ENCODE data around the gene PLEKHG4B.

PLEKHG4B gene

DNA sequence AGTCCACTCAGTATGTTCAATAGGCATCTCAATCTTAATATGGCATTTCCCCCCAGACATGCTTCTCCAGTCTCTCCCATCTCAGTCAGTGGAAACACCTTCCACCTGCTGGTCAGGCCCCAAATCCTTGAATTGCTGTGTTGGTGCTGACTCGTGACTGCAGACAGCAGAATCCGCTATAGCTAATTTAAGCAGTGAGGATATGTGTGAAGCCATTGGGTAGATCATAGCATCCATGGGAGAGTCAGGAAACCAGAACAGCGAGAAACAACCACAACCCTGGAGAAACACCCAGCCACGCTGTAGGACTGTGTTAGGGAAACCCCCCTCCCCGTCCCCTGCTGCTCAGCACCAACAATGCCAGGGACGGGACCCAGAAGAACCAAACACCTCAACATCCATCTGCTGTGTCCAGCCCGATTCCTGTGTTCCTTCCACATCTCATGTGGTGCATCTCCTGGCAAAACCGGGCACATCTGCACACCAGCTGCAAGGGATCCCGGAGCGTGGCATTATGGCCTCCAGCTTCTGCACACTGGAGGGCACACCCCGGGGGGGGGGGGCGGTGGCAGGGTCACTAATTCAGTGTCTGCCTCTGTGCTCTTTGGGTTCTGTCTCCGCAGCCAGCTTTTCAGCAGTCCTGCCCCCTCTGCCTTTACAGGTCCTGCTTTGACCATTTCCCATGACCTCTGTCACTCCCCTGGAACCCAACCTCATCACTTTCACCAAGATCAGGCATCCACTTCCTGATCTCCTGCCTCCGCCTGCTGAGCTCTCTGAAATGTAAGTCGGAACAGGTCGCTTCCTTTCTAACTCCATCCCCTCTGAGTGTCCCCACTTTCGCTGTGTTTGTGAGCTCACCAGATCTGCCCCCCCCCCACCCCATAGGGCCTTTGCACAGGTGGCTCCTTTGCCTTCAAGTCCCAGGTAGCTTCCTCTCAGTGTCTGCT lies 2.4 kb upstream of the PLEKHG4B start:
- Histone ChIP-seq H3K27ac (ENCODE audit: low read depth, low read length) (no peak overlapping the region), H3K9ac (ENCODE audit: low read length) (no peak overlapping the region), H3K36me3 (ENCODE audit: control insufficient read depth, insufficient read depth, low read length) (peaks cover 2% of the 10 kb centered on the region; the same call in 1 of the 2 replicates), H3K4me3 (ENCODE audit: low read depth, low read length) (no peak overlapping the region), H3K9me3 (ENCODE audit: control insufficient read depth, insufficient read depth, low read depth, low read length) (no peaks in the 10 kb centered on the region), H3K4me1 (ENCODE audit: control insufficient read depth, insufficient read depth, low read length) (peaks cover 29% of the 10 kb centered on the region), H3K27me3 (ENCODE audit: control insufficient read depth, insufficient read depth, low read length) (peaks cover 23% of the 10 kb centered on the region; the same call in 1 of the 2 replicates)

DNA sequence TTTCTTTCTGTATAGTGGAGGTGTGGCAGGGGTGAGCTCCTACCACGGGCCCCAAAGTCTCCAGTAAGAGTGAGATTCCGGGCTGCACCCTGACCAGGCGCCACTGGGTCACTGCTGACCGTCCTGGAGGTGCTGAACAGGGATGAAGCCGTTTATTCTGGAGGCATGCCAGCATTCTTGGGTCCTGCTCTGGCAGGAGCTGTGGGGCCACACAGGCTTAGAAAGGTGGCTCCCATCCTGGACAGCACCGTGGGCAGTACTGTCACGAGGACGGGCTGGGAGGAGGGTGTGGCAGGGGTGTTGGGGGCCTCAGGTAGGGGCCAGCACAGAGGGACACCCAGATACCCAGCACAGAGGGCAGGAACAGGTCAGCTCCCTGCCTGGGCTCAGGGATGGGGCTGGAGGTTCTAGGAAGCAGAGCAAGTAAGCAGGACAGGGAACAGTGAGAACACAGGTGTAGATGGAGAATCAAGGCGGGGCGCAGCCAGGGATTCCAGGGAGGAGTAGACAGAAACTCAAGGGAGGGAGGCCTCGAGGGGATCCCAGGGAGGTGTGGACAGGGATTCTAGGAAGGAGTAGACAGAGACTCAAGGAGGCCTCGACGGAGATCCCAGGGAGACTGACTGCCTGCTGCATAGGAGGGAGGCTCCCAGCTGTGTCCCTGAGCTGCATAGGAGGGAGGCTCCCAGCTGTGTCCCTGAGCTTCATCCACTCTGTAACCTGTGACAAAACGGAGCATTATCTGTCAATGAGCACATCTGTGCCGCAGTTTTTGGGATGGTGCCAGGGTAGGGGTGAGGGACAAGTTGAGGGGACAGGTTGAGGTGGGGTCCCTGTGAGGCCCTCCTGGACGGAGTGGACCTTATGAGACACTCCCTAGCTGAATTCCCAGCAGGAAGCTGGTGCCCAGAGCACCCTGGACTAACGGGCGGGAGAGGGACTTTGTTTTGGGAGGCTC lies 1.1 kb upstream of the PLEKHG4B start:
- H3K27ac ChIP-seq (ENCODE audit: low read depth, low read length) = peak overlapping the region; percentile 68; the same call in 1 of the 2 replicates
- peak overlapping the region; percentile 66 for H3K4me3 ChIP-seq (ENCODE audit: low read depth, low read length)
- peaks cover 12% of the 10 kb centered on the region for H3K36me3 ChIP-seq (ENCODE audit: control insufficient read depth, insufficient read depth, low read length)
- peaks cover 23% of the 10 kb centered on the region; the same call in 1 of the 2 replicates for H3K27me3 ChIP-seq (ENCODE audit: control insufficient read depth, insufficient read depth, low read length)
- peak overlapping the region; percentile 86 for H3K9ac ChIP-seq (ENCODE audit: low read length)
- no peaks in the 10 kb centered on the region for H3K9me3 ChIP-seq (ENCODE audit: control insufficient read depth, insufficient read depth, low read depth, low read length)
- peaks cover 26% of the 10 kb centered on the region for H3K4me1 ChIP-seq (ENCODE audit: control insufficient read depth, insufficient read depth, low read length)

DNA sequence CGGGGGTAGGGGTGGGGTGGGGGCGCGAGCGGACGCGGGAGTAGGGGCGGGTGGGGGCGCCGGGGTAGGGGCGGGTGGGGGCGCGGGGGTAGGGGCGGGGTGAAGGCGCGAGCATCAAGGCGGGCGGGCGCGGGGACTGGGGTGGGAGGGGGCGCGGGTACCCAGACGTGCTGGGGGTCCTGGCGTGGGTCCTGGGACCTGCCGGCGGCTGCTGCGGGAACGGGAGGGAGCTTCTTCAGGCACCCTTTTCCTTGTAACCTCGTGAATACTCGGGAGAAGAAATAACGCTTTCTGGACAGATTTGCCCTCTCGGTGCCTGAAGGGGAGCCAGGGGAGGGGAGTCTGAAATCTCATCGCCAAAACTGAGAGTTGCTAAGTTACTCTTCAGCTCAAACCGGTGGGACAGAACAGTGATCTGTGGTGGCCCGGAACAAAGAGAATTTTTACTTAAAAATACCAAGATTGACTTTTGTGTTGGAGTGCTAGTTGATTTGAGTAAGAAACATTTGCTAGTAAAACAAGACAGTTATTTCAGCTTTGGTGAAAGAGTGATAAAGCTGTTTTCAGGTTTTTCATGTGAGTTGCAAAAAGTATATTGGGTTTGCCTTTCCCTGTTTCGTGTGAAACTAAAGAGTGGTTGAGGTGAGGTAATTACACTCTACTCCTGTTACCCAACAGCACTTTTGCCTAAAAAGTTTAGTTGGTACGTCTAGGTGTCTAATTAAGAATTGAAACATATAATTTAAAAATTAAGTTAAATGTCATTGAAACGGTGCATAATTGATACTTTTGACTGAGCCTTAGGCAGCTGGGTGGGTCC lies 643 bp downstream of the PLEKHG4B start:
- Histone ChIP-seq H3K27ac (ENCODE audit: low read depth, low read length) (no peak overlapping the region), H3K4me3 (ENCODE audit: low read depth, low read length) (peak overlapping the region; percentile 63), H3K9ac (ENCODE audit: low read length) (peak overlapping the region; percentile 44), H3K4me1 (ENCODE audit: control insufficient read depth, insufficient read depth, low read length) (peaks cover 26% of the 10 kb centered on the region), H3K36me3 (ENCODE audit: control insufficient read depth, insufficient read depth, low read length) (peaks cover 15% of the 10 kb centered on the region), H3K9me3 (ENCODE audit: control insufficient read depth, insufficient read depth, low read depth, low read length) (no peaks in the 10 kb centered on the region), H3K27me3 (ENCODE audit: control insufficient read depth, insufficient read depth, low read length) (peaks cover 19% of the 10 kb centered on the region; the same call in 1 of the 2 replicates)

DNA sequence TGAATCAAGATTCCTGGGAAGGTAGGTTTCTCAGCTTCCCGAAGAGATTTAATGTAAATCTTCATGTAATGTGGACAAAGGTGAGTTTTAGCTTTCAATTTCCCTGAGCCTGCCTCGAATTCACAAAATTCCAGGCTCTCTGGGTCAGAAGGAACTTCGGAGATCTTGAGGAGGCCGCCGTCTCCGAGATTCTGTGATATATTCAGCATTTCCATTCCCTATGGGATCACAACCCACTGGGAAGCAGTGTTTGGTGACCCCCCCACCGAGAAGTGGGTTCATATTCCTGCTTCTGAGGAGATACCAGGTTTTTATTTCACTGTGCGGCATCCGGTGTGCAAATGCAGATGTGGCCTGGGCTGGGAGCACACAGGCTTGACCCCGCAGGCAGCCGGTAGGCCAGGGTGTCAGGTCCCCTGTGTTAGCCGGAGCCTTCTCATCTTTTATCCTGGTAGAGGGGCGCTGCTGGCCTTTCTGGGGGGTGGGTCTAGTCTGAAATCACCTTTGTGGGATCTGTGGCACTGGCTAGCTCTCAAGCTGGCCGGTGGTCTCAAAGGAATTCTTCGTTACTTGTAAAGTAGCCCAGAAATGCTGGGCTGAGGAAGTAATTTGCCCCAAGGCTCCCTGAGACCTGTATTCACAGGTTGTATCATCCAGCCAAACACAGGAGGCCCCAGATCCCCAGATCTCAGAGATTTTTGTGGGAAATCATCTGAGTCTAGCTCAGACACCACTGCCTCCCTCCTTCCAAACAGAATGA lies 1.4 kb downstream of the PLEKHG4B start:
- Histone ChIP-seq H3K36me3 (ENCODE audit: control insufficient read depth, insufficient read depth, low read length) (peaks cover 17% of the 10 kb centered on the region), H3K27me3 (ENCODE audit: control insufficient read depth, insufficient read depth, low read length) (peaks cover 19% of the 10 kb centered on the region; the same call in 1 of the 2 replicates), H3K4me3 (ENCODE audit: low read depth, low read length) (peak overlapping the region; percentile 63), H3K27ac (ENCODE audit: low read depth, low read length) (no peak overlapping the region), H3K4me1 (ENCODE audit: control insufficient read depth, insufficient read depth, low read length) (peaks cover 26% of the 10 kb centered on the region), H3K9ac (ENCODE audit: low read length) (peak overlapping the region; percentile 44), H3K9me3 (ENCODE audit: control insufficient read depth, insufficient read depth, low read depth, low read length) (no peaks in the 10 kb centered on the region)

DNA sequence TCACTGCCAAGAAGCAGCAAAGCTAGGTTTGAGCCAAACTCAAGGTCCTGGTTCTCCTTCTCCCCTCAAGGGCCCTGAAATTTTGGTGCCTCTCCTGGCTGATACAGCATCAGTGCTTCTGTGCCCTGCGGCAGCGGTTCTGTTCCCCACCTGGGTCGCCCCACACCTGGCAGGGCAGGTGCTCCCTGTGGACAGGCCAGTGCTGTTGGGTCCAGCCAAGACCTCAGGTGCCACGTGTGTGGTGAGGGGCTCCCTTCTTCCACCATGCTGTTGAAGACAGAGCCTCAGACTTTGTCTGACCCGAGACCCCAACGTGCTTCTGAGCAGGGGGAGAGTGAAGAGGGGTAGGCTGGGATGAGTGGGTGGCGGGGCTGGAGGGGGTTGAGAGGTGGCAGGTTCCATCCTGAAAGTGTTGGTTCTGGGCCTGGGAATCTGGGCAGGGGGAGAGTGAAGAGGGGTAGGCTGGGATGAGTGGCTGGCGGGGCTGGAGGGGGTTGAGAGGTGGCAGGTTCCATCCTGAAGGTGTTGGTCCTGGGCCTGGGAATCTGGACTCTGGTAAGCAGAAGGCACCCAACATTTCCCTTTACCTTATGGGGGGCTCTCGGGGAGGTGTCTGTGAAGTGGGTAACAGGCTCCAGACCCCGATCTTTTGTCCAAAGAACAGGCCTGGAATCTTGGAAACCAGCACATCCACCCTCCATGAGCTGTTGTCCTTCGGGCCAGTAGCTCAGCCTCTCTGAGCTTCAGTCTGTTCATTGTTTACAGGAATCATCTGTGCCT lies 2.3 kb downstream of the PLEKHG4B start:
- no peak overlapping the region for H3K27ac ChIP-seq (ENCODE audit: low read depth, low read length)
- H3K9me3 ChIP-seq (ENCODE audit: control insufficient read depth, insufficient read depth, low read depth, low read length) = no peaks in the 10 kb centered on the region
- H3K9ac ChIP-seq (ENCODE audit: low read length) = no peak overlapping the region
- peaks cover 12% of the 10 kb centered on the region; the same call in 1 of the 2 replicates for H3K27me3 ChIP-seq (ENCODE audit: control insufficient read depth, insufficient read depth, low read length)
- no peak overlapping the region for H3K4me3 ChIP-seq (ENCODE audit: low read depth, low read length)
- peaks cover 17% of the 10 kb centered on the region for H3K36me3 ChIP-seq (ENCODE audit: control insufficient read depth, insufficient read depth, low read length)
- peaks cover 26% of the 10 kb centered on the region for H3K4me1 ChIP-seq (ENCODE audit: control insufficient read depth, insufficient read depth, low read length)

DNA sequence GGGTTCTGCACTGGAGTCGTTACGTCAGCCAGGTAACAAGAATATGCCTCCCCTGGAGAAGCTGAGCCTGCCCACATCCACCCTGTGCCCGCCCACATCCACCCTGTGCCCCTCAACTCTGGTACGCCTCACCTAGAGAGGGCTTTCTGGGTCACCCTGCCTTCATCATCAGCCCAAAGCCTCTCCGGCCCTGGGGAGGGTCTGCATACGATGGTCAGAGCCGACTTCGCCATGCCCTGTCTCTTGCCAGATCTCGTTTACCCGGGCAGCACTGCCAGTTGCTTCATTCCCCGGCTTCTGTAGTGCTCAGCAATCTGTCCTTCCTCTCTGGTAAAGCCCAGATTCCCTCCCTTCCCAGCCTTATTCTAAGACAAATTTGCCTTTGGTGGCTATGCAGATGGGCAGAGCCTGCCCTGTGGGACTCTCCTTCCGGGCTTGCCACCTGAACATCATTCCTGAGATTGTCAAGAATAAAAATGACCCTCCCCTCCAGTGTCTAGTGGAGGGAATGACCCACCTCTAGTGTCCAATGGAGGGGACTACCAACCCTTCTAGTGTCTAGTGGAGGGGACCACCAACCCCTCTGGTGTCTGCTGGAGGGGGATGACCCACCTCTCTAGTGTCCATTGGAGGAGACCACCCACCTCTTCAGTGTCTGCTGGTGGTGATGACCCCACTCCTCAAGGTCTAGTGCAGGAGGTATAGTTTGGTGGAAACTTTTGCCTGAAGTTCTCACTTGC lies 3.4 kb downstream of the PLEKHG4B start:
- H3K4me3 ChIP-seq (ENCODE audit: low read depth, low read length) = no peak overlapping the region
- H3K4me1 ChIP-seq (ENCODE audit: control insufficient read depth, insufficient read depth, low read length) = peaks cover 26% of the 10 kb centered on the region
- no peak overlapping the region for H3K27ac ChIP-seq (ENCODE audit: low read depth, low read length)
- H3K9ac ChIP-seq (ENCODE audit: low read length) = no peak overlapping the region
- peaks cover 2% of the 10 kb centered on the region; the same call in 1 of the 2 replicates for H3K27me3 ChIP-seq (ENCODE audit: control insufficient read depth, insufficient read depth, low read length)
- H3K36me3 ChIP-seq (ENCODE audit: control insufficient read depth, insufficient read depth, low read length) = peaks cover 17% of the 10 kb centered on the region
- H3K9me3 ChIP-seq (ENCODE audit: control insufficient read depth, insufficient read depth, low read depth, low read length) = no peaks in the 10 kb centered on the region

DNA sequence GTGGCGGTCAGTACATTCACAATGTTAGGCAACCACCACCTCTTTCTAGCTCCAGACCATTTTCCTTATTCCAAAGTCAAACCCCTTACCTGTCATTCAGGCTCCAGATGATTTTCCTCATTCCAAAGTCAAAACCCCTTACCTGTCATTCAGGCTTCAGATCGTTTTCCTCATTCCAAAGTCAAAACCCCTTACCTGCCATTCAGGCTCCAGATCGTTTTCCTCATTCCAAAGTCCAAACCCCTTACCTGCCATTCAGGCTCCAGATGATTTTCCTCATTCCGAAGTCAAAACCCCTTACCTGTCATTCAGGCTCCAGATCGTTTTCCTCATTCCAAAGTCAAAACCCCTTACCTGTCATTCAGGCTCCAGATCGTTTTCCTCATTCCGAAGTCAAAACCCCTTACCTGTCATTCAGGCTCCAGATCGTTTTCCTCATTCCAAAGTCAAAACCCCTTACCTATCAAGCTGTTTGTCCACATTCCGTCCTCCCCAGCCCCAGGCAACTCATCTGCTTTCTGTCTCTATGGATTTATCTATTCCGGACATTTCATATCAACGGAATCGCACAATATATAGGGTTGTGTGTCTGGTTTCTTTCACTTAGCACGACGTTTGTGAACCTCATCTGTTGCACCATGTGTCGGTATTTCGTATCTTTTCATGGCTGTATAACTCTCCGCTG lies 5.2 kb downstream of the PLEKHG4B start:
- H3K27me3 ChIP-seq (ENCODE audit: control insufficient read depth, insufficient read depth, low read length) = no peaks in the 10 kb centered on the region

DNA sequence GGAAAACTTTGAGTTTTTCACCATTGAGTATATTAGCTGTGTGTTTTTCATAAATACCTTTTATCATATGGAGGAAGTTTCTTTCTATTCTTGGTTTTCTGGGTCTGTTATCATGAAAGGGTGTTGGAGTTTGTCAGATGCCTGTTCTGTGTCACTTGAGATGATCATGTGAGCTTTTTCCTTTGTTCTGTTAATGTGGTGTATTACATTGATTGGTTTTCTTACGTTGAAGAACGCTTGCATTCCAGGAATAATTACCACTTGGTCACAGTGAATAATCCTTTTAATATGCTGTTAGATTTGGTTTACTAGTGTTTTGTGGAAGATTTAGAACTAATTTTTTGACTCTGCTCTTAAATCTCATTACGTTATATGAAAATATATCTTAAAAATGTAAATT lies 7.8 kb downstream of the PLEKHG4B start:
- Histone ChIP-seq H3K27ac (ENCODE audit: low read depth, low read length) (no peak overlapping the region), H3K27me3 (ENCODE audit: control insufficient read depth, insufficient read depth, low read length) (no peaks in the 10 kb centered on the region), H3K9ac (ENCODE audit: low read length) (no peak overlapping the region), H3K9me3 (ENCODE audit: control insufficient read depth, insufficient read depth, low read depth, low read length) (no peaks in the 10 kb centered on the region), H3K4me1 (ENCODE audit: control insufficient read depth, insufficient read depth, low read length) (peaks cover 3% of the 10 kb centered on the region), H3K4me3 (ENCODE audit: low read depth, low read length) (no peak overlapping the region), H3K36me3 (ENCODE audit: control insufficient read depth, insufficient read depth, low read length) (peaks cover 13% of the 10 kb centered on the region)

More for the DNA sequence above, 5.2 kb downstream of the PLEKHG4B start:
- no peak overlapping the region for H3K27ac ChIP-seq (ENCODE audit: low read depth, low read length)
- H3K36me3 ChIP-seq (ENCODE audit: control insufficient read depth, insufficient read depth, low read length) = peaks cover 17% of the 10 kb centered on the region
- H3K4me1 ChIP-seq (ENCODE audit: control insufficient read depth, insufficient read depth, low read length) = peaks cover 14% of the 10 kb centered on the region
- H3K9ac ChIP-seq (ENCODE audit: low read length) = no peak overlapping the region
- no peak overlapping the region for H3K4me3 ChIP-seq (ENCODE audit: low read depth, low read length)
- H3K9me3 ChIP-seq (ENCODE audit: control insufficient read depth, insufficient read depth, low read depth, low read length) = no peaks in the 10 kb centered on the region
